Tibial artery (tissue), 4 donors: Measurements from ENCODE around the gene SYT15.

Experiments used
- DNase-seq, 2 donors: peaks; one replicate each; pipeline ENCODE4 v3.0.0-alpha.2; 2019
- H3K27ac ChIP-seq, 2 donors: fragments of 200-600 bp; sonication (generic) in 1 of 2; 1 replicate in 1 of 2; 2 replicates in 1 of 2; pipeline ENCODE4 v1.5.1; 2018 to 2019; ENCODE audit warnings: mild to moderate bottlenecking in 1 of 2
- H3K27me3 ChIP-seq, 2 donors: fragments of 200-600 bp; sonication (generic) in 1 of 2; one replicate each; pipeline versions ENCODE4 v1.5.1 to v1.6.0; 2016 to 2019
- H3K36me3 ChIP-seq, 3 donors: fragments of 200-600 bp; sonication (generic) in 2 of 3; one replicate each; pipeline ENCODE4 v1.5.1; 2016 to 2019; ENCODE audit warnings: mild to moderate bottlenecking in 2 of 3
- H3K4me1 ChIP-seq, 4 donors: fragments of 200-600 bp; sonication (generic) in 2 of 4; 1 replicate in 3 of 4; 2 replicates in 1 of 4; pipeline ENCODE4 v1.5.1; 2016 to 2019
- H3K4me3 ChIP-seq, 2 donors: fragments of 200-600 bp; sonication (generic) in 1 of 2; 1 replicate in 1 of 2; 2 replicates in 1 of 2; pipeline ENCODE4 v1.5.1; 2018 to 2019; ENCODE audit warnings: mild to moderate bottlenecking in 2 of 2
- H3K9me3 ChIP-seq, 3 donors: fragments of 200-600 bp; sonication (generic) in 1 of 3; one replicate each; pipeline ENCODE4 v1.5.1; 2016 to 2019
- intact Hi-C: fragments of 100-400 bp; cut with DNase I; formaldehyde crosslinking; loops from one replicate; pipeline ENCODE4 v1.15.0; 2023; ENCODE audit warnings: low total_unique reads
- TF ChIP-seq, protein P1 (sequence below), 2 experiments: fragments of 200-600 bp in 1 of 2; fragments of 450-650 bp in 1 of 2; IDR thresholded peaks; one replicate each; pipeline ENCODE4 v1.5.1; 2017 to 2019; ENCODE audit warnings: antibody characterized with exemption in 2 of 2, mild to moderate bottlenecking in 1 of 2, moderate library complexity in 1 of 2

Gene SYT15

GRCh38 chr10:46550795-46551700, 27.9 kb upstream of the SYT15 start:
- peaks cover 6 to 23% of the 10 kb centered on the region in 2 donors for H3K27me3 ChIP-seq
- TF ChIP-seq, protein P1, sequence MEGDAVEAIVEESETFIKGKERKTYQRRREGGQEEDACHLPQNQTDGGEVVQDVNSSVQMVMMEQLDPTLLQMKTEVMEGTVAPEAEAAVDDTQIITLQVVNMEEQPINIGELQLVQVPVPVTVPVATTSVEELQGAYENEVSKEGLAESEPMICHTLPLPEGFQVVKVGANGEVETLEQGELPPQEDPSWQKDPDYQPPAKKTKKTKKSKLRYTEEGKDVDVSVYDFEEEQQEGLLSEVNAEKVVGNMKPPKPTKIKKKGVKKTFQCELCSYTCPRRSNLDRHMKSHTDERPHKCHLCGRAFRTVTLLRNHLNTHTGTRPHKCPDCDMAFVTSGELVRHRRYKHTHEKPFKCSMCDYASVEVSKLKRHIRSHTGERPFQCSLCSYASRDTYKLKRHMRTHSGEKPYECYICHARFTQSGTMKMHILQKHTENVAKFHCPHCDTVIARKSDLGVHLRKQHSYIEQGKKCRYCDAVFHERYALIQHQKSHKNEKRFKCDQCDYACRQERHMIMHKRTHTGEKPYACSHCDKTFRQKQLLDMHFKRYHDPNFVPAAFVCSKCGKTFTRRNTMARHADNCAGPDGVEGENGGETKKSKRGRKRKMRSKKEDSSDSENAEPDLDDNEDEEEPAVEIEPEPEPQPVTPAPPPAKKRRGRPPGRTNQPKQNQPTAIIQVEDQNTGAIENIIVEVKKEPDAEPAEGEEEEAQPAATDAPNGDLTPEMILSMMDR (IDR thresholded peaks at IDR 0.05): no peak
- DNase-seq: peak in 1 of 2 donors; percentile 18
- H3K36me3 ChIP-seq: no peaks in the 10 kb centered on the region
- peaks cover 0 to 8% (median 3%) of the 10 kb centered on the region in 4 donors for H3K4me1 ChIP-seq
- H3K9me3 ChIP-seq: no peaks in the 10 kb centered on the region
- intact Hi-C loops: no loop called here
- H3K4me3 ChIP-seq: no peak overlapping the region
- no peak overlapping the region for H3K27ac ChIP-seq

DNA sequence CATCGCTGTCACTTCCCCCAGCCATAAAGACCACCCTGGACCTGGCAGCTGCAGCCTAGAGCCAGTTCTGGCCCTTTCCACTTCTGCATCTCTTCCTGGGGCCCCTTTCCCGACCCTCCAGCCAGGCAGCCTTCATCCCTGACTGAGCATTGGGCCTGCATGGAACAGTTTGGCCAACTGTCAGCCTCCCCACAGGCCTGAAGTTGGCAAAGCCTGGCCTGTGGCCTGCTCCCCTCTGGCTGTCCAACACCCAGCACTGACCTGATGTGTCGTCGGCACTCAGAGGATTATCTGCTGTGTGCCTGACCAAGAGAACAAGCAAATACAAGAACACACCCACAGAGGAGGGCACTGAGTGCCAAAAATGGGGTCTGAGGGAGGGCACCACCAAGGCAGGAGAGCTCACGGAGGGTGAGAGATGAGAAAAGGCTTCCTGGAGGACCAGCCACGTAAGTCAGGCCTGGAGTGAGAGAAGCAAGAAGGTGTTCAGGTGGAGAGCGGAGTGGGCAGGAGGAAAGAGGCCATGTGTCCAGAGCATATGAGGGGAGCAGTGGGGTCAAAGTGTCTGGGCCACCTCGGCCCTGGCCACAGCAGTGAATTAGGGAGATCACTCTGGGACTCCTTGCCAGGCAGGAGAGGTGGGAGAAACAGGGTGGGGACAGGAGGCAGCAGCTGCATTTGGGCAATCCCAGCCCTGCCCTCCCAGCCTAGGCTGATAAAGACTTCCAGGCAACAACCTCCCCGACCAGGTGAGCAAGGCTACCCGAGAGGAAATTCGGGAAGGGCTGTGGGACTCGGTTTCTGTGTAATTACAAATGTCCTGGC, 27.0 kb upstream of the SYT15 start:
- intact Hi-C loops: no loop called here
- TF ChIP-seq, protein P1 (IDR thresholded peaks at IDR 0.05): no peak
- H3K27me3 ChIP-seq: peaks cover 7 to 31% of the 10 kb centered on the region in 2 donors
- H3K4me1 ChIP-seq: peaks cover 0 to 17% (median 12%) of the 10 kb centered on the region in 4 donors
- no peaks in the 10 kb centered on the region for H3K9me3 ChIP-seq
- DNase-seq: peak in 1 of 2 donors; percentile 13
- no peaks in the 10 kb centered on the region for H3K36me3 ChIP-seq
- no peak overlapping the region for H3K4me3 ChIP-seq
- H3K27ac ChIP-seq: no peak overlapping the region

DNA sequence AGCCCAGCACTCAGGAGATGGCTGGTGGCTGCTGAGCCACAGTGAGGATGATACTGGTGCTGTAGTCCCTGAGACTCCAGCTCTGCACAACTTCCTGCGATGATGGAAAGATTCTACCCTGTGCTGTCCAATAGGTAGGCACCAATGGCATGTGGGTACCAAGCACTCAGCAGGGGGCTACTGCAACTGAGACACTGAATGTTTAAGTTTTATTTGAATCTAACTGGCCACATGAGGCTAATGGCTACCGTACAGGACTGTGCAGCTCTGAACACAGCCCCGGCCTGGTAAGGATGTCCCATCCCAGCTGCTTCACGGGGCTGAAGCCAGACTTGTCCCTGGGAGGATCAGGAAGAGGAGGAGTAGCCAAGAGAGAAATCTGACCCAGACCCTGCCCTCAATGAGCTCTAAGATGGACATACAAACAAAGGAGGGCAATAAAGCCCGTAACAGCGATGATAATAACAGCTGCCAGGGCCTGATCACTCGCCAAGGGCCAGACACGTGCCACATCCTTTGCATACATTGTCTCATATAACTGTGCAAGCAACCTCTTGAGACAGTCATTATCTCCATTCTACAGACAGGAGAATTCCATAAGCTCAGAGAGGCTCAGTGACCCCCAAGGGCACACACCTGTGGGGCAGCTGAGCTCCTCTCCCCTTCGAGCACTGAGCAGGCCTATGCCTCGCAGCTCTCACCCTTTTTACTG, 26.2 kb upstream of the SYT15 start:
- intact Hi-C loops: no loop called here
- Histone ChIP-seq H3K27me3 (peaks cover 7 to 39% of the 10 kb centered on the region in 2 donors), H3K4me3 (no peak overlapping the region), H3K27ac (no peak overlapping the region), H3K36me3 (no peaks in the 10 kb centered on the region), H3K9me3 (no peaks in the 10 kb centered on the region), H3K4me1 (peaks cover 0 to 19% (median 12%) of the 10 kb centered on the region in 4 donors)
- TF ChIP-seq, protein P1 (IDR thresholded peaks at IDR 0.05): no peak
- DNase-seq: peak in 1 of 2 donors; percentile 19

DNA sequence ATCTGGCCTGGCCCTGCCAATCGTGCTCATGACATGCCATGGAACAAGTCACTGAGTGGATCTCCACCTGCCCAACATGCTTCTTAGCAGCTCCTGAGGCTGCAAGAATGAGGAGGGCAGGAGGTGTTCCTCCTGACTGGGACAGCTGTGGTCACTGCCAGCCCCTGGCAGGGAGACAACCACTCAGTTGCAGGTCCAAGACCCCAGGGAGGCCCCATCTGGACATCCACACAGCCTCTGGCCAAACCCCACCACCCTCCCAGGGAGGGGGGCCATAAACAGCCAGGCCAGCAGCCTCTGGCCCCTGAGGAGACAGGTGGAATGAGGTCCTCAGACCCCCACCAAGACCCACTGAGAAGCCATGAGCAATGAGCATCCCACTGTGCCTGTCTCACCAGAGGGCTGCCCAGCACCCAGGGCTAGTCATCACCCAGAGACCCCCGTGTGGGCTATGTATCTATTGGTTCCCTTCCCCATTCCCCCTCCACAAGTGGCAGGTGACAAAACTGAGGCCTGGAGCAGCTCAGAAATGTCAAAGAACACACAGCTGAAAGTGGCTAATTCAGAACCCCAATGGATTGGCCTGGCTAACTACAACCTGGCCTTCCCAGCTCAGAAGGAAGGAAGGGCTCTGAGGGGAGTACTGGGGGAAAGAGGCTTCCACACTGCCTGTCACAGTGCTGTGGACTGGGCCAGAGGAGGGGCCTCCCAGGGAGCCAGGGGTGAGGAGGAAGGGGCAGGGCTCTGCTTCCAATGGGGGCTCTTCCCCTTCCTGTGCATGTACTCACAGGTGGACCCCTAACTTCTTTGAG, 25.5 kb upstream of the SYT15 start:
- H3K27me3 ChIP-seq: peaks cover 7 to 47% of the 10 kb centered on the region in 2 donors
- no peaks in the 10 kb centered on the region for H3K36me3 ChIP-seq
- no peak overlapping the region for H3K4me3 ChIP-seq
- no peaks in the 10 kb centered on the region for H3K9me3 ChIP-seq
- TF ChIP-seq, protein P1 (IDR thresholded peaks at IDR 0.05): no peak
- intact Hi-C loops: no loop called here
- DNase-seq: peak; percentile 18 to 61
- H3K4me1 ChIP-seq: peaks cover 0 to 19% (median 12%) of the 10 kb centered on the region in 4 donors
- no peak overlapping the region for H3K27ac ChIP-seq
